Mesothelial cell of epicardium (in vitro differentiated cells): ENCODE measurements around the gene CHFR. TPM values are rescaled to one million over a fixed set of nuclear protein-coding genes. Genes with fewer than 3 reads are reported as not detected.

Experiments used
- DNase-seq, 2 experiments: peaks; one replicate each; pipeline ENCODE4 v3.0.0; 2021; ENCODE audit warnings: low spot score in 2 of 2; ENCODE audit not compliant: unreplicated experiment in 2 of 2
- H3K27ac Mint-ChIP-seq: 2 replicates; pipeline ENCODE4 v1.8.0; 2021; ENCODE audit warnings: mixed read lengths
- H3K27me3 Mint-ChIP-seq: 2 replicates; pipeline ENCODE4 v1.8.0; 2021; ENCODE audit warnings: low read depth, mixed read lengths
- H3K36me3 Mint-ChIP-seq: 2 replicates; pipeline ENCODE4 v1.8.0; 2021; ENCODE audit warnings: mixed read lengths
- H3K4me1 Mint-ChIP-seq: 2 replicates; pipeline ENCODE4 v1.8.0; 2021; ENCODE audit warnings: mixed read lengths
- H3K4me3 Mint-ChIP-seq: 2 replicates; pipeline ENCODE4 v1.8.0; 2021; ENCODE audit warnings: mild to moderate bottlenecking, moderate library complexity, mixed read lengths
- H3K9me3 Mint-ChIP-seq: 2 replicates; pipeline ENCODE4 v1.8.0; 2021; ENCODE audit warnings: mixed read lengths
- total RNA-seq: library from RNA; stranded (reverse); gene quantifications from 3 replicates; pipeline ENCODE4 v1.2.1, GENCODE V29; 2021
- TF ChIP-seq, protein P1 (sequence below): fragments of 200-600 bp; sonication (generic); IDR thresholded peaks from one replicate; pipeline ENCODE4 v1.5.0; 2021; ENCODE audit warnings: antibody characterized with exemption; ENCODE audit not compliant: unreplicated experiment

Gene CHFR
- total RNA-seq, 1 donor from 2014 or later, result 47.7 TPM

DNA sequence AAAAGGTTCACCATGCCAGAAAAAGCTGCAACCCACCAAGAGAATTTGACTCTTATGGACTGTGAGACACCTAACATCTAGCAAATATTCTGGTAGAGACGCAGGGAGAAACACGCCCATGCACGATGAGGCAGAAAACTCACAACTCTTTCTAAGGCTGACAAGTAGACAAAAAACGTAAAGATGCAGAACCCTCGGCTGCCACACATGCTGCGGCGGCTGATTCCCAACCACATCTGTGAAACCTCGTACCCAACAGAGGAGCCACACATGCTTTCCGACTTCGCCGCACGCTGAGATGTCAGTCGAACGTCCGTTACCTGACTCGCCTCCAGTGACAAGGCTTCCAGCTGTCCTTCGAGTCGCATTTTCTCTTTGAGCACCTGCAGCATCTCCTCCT is 80.5 kb downstream of the CHFR start:
- H3K27ac Mint-ChIP-seq, result peak overlapping the region; percentile 31
- no peaks in the 10 kb centered on the region for H3K27me3 Mint-ChIP-seq
- H3K4me1 Mint-ChIP-seq, result peaks cover 11% of the 10 kb centered on the region
- H3K4me3 Mint-ChIP-seq, result no peak overlapping the region
- TF ChIP-seq, protein P1, sequence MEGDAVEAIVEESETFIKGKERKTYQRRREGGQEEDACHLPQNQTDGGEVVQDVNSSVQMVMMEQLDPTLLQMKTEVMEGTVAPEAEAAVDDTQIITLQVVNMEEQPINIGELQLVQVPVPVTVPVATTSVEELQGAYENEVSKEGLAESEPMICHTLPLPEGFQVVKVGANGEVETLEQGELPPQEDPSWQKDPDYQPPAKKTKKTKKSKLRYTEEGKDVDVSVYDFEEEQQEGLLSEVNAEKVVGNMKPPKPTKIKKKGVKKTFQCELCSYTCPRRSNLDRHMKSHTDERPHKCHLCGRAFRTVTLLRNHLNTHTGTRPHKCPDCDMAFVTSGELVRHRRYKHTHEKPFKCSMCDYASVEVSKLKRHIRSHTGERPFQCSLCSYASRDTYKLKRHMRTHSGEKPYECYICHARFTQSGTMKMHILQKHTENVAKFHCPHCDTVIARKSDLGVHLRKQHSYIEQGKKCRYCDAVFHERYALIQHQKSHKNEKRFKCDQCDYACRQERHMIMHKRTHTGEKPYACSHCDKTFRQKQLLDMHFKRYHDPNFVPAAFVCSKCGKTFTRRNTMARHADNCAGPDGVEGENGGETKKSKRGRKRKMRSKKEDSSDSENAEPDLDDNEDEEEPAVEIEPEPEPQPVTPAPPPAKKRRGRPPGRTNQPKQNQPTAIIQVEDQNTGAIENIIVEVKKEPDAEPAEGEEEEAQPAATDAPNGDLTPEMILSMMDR, result no peak
- H3K36me3 Mint-ChIP-seq, result peaks cover 49% of the 10 kb centered on the region
- DNase-seq, result no peak
- H3K9me3 Mint-ChIP-seq, result peaks cover 6% of the 10 kb centered on the region

- no peaks in the 10 kb centered on the region for H3K27me3 Mint-ChIP-seq
- H3K36me3 Mint-ChIP-seq, result peaks cover 50% of the 10 kb centered on the region
- H3K9me3 Mint-ChIP-seq, result no peaks in the 10 kb centered on the region
- H3K4me1 Mint-ChIP-seq, result peaks cover 11% of the 10 kb centered on the region
- no peak overlapping the region for H3K4me3 Mint-ChIP-seq
- DNase-seq, result no peak
- TF ChIP-seq, protein P1, result no peak
- H3K27ac Mint-ChIP-seq, result no peak overlapping the region
Measured at GRCh38 chr12:132804426-132804861, 83.0 kb downstream of the CHFR start.

DNA sequence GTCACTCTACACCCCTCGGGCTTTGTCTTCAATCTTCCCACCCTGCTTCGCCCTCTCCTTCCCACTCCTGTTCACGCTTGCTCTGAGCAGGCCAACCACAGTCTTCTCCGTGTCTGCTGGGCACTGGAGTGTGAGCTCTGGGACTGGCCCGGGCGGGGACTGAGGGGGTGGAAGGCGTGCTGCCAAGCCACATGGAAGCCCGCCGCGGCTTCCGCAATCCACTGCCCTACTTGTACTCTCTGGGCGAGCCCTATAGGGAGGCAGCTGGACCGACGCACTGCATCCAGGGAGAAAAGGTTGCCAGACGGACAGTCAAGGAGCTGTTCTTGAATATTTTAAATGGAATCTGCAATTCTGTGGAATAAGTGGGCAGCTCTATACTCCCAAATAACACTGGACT is 83.5 kb downstream of the CHFR start:
- no peak for DNase-seq
- Mint-ChIP-seq H3K36me3 (peaks cover 48% of the 10 kb centered on the region), H3K4me1 (peaks cover 11% of the 10 kb centered on the region), H3K4me3 (no peak overlapping the region), H3K27me3 (no peaks in the 10 kb centered on the region), H3K9me3 (no peaks in the 10 kb centered on the region), H3K27ac (no peak overlapping the region)
- TF ChIP-seq, protein P1, result no peak

DNA sequence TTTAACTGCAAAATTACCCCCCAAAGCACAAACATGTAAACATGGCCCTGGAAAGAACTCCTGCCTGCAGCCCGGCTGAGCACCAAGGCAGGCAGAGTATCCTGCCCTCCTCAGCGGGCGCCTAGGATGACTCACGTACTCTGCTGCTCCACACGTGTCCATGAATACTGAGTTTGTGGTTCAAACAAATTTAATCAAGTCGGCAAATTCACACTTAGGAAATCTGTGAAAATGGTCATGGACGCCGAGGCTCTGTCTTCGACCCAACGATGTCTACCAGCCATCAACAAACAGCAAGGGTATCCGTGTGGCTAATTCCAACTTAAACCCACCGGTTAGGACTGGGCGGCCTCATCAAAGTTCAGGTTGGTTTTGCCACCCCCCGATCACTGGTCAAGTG is 84.3 kb downstream of the CHFR start:
- no peak for DNase-seq
- H3K27me3 Mint-ChIP-seq, result no peaks in the 10 kb centered on the region
- H3K27ac Mint-ChIP-seq, result no peak overlapping the region
- no peaks in the 10 kb centered on the region for H3K9me3 Mint-ChIP-seq
- H3K4me1 Mint-ChIP-seq, result peaks cover 11% of the 10 kb centered on the region
- peaks cover 40% of the 10 kb centered on the region for H3K36me3 Mint-ChIP-seq
- TF ChIP-seq, protein P1, result no peak
- no peak overlapping the region for H3K4me3 Mint-ChIP-seq

- H3K4me1 Mint-ChIP-seq, result peaks cover 5% of the 10 kb centered on the region
- peaks cover 34% of the 10 kb centered on the region for H3K36me3 Mint-ChIP-seq
- H3K4me3 Mint-ChIP-seq, result no peak overlapping the region
- H3K9me3 Mint-ChIP-seq, result no peaks in the 10 kb centered on the region
- TF ChIP-seq, protein P1, result no peak
- DNase-seq, result no peak
- H3K27ac Mint-ChIP-seq, result no peak overlapping the region
- H3K27me3 Mint-ChIP-seq, result no peaks in the 10 kb centered on the region
Measured at GRCh38 chr12:132801741-132802140, 85.7 kb downstream of the CHFR start.

- Mint-ChIP-seq H3K4me1 (no peaks in the 10 kb centered on the region), H3K9me3 (no peaks in the 10 kb centered on the region), H3K27me3 (no peaks in the 10 kb centered on the region), H3K36me3 (peaks cover 48% of the 10 kb centered on the region), H3K4me3 (no peak overlapping the region), H3K27ac (no peak overlapping the region)
- no peak for DNase-seq
- TF ChIP-seq, protein P1, result no peak
Measured at GRCh38 chr12:132798836-132799235, 88.6 kb downstream of the CHFR start.
